ENCODE data around the gene THEMIS. TPM values are rescaled to one million over a fixed set of nuclear protein-coding genes. Genes with fewer than 3 reads are reported as not detected.
"Not testable (repeated sequence)": the region's sequence is repeated elsewhere in the genome, so short reads cannot be mapped to it uniquely, and the experiment has no call there.

THEMIS gene
- total RNA-seq, 2 experiments from 2014 or later: 9.5 to 11.5 TPM

DNA sequence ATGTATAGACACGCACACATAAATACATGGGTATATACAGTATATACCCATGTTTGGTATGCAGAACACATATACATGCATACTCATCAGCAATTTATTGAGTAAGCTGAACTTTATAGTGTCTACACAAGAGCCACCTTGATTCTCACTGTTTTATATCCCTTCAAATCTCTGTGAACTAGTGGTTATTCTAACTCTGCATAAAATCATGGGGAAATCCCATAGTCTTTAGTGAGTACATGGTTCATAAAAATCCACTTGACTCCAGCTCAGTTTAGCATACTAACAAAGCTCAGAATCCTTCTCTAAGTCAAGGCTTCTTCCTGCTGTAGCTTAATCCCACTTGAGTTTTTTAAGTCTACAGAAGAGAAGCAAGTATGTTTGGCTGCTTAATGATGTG lies 104.1 kb downstream of the THEMIS start:
- H3K36me3 Mint-ChIP-seq: peaks cover 14% of the 10 kb centered on the region

DNA sequence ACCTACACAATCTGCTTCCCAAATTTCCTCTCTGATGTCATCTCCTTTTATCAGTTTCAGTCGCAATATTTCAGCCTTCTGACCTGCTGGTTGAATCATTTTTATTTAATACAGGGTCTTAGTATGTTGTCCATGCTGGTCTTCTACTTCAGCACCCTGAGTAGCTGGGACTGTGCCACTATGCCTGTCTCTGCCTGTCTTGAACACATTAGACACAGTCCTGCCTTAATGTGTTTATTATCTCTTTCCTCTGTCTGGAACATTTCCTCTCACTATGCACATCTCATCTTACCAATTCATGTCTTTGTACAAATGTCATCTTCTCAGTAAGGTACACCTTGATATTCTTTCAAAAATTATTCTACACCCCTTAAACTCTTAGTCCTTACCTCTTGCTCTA lies 106.5 kb downstream of the THEMIS start:
- Mint-ChIP-seq H3K36me3 (peaks cover 2% of the 10 kb centered on the region), H3K4me1 (ENCODE audit: low read depth) (peaks cover 59% of the 10 kb centered on the region), H3K4me3 (no peak overlapping the region), H3K27ac (no peak overlapping the region), H3K27me3 (no peaks in the 10 kb centered on the region), H3K9me3 (no peaks in the 10 kb centered on the region)
- POLR2A ChIA-PET: no interaction called here
- intact Hi-C loops (cut with micrococcal nuclease): loop anchor here (1.0 kb wide), 1 partner anchor 19 kb away; no protein-coding TSS in a partner anchor
- DNase-seq: no peak
- CTCF ChIA-PET: interaction anchor here (0.7 kb wide), 1 partner anchor 15 kb away, joined by 3 read pairs; no protein-coding TSS in a partner anchor

More for the DNA sequence above, 104.1 kb downstream of the THEMIS start:
- Mint-ChIP-seq H3K27me3 (no peaks in the 10 kb centered on the region), H3K4me3 (no peak overlapping the region), H3K9me3 (peaks cover 2% of the 10 kb centered on the region), H3K4me1 (ENCODE audit: low read depth) (peaks cover 59% of the 10 kb centered on the region), H3K27ac (no peak overlapping the region)
- intact Hi-C loops (cut with micrococcal nuclease): no loop called here
- ChIA-PET CTCF (interaction anchor here (1.9 kb wide), 1 partner anchor 60 kb away, joined by 6 read pairs; no protein-coding TSS in a partner anchor), POLR2A (no interaction called here)
- no peak for DNase-seq

DNA sequence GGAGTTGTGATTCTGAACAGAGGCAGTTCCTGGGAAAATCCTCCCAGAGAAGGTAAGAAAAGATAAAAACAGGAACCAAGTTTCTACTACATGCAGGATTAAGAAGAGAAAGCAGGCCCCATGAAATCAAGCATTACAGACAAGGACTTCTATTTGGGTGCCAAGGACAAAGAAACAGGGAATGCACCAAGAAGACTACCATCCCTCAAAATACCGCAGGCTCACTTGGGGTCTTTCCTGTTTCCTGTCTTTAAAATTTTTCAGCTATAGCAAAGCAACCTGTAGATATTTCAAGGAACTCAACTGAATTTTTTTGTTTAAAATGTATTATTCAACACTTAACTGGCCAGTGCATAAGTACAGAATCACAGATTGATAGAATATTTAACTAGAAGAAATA lies 107.5 kb downstream of the THEMIS start:
- Mint-ChIP-seq H3K27ac (peak overlapping the region; percentile 39), H3K27me3 (no peaks in the 10 kb centered on the region), H3K36me3 (peaks cover 2% of the 10 kb centered on the region), H3K4me3 (no peak overlapping the region), H3K9me3 (no peaks in the 10 kb centered on the region), H3K4me1 (ENCODE audit: low read depth) (peaks cover 68% of the 10 kb centered on the region)
- POLR2A ChIA-PET: no interaction called here
- CTCF ChIA-PET: no interaction called here
- no peak for DNase-seq
- intact Hi-C loops (cut with micrococcal nuclease): no loop called here

DNA sequence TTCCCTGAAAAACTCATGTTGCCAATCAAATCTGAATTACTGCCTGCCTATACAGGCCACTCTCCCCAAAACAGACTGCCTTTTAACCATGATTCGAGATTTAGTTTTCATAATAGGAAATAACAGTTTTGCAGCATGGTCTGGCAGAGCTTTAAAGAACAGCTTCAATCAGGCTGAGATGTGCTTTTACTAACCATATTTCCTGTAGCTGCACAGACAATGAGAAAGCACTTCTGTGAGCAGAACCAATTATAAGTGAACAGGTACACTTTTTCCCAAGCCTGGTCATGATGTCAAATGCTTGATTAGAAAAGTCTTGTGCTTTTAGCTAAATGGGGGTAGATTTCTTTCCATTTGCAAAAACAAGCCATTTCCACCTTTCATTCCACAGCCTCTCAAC lies 108.2 kb downstream of the THEMIS start:
- Mint-ChIP-seq H3K36me3 (peaks cover 2% of the 10 kb centered on the region), H3K4me1 (ENCODE audit: low read depth) (peaks cover 69% of the 10 kb centered on the region)
- POLR2A ChIA-PET: no interaction called here

DNA sequence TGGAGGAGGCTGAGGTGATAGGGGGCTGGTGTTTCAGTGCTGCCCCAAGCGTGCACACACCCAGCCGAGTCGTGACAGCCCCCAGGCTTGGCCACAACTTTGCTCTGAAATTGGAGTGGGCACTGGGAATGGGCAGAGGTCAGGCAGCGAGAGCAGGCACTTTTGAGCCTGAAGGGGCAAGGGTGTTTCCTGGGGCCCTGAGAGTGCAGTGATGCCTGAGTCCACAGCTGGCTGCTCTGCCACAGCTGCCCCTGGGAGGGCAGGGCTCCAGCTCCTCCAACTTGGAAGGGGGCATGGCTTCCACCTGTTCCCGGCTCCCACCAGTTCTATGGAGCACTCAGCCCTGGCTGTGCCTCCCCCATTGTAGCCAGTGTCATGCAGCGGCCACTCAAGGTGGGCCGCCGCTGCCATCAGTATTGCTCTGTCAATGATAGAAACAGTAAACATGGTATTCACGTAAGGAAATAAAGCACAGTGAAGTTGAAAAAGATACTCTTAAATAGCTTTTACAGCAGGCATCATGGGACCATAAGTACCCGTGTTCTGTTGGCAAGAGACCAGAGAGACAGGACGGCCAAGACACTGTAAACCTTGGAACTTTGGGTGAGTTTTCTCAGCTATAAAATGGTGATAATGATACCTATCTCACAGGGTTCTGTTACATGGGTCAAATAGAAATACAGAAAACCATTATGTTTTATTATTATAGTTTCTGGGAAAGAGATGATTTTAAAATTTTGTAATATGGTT lies 108.9 kb downstream of the THEMIS start:
- H3K4me1 Mint-ChIP-seq (ENCODE audit: low read depth): peaks cover 67% of the 10 kb centered on the region
- intact Hi-C loops (cut with micrococcal nuclease): no loop called here
- no peaks in the 10 kb centered on the region for H3K9me3 Mint-ChIP-seq
- H3K27ac Mint-ChIP-seq: no peak overlapping the region
- ChIA-PET CTCF (no interaction called here), POLR2A (no interaction called here)
- no peak overlapping the region for H3K4me3 Mint-ChIP-seq
- no peaks in the 10 kb centered on the region for H3K27me3 Mint-ChIP-seq
- DNase-seq: no peak
- peaks cover 2% of the 10 kb centered on the region for H3K36me3 Mint-ChIP-seq

More for the DNA sequence above, 108.2 kb downstream of the THEMIS start:
- intact Hi-C loops (cut with micrococcal nuclease): no loop called here
- Mint-ChIP-seq H3K9me3 (no peaks in the 10 kb centered on the region), H3K27me3 (no peaks in the 10 kb centered on the region), H3K4me3 (no peak overlapping the region), H3K27ac (peak overlapping the region; percentile 39)
- DNase-seq: no peak
- CTCF ChIA-PET: no interaction called here

DNA sequence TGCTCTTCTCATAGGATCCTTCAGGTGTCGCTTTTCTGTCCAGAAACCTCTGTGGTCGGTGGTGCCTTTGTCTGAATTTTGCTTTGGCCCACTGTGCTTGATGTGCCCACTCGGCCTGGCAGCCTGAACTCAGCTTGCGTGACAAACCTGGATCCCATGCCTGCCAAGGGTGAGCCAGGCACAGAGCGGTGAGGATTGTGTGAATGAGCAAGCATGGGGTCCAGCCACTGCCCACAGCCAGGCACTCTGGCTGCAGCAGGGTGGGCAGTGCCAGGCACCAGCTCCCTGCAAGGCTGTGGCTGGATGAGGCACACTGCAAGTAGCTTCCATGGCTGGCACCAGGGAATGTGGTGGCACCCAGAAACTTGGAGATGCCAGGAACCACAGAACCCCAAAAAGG lies 110.3 kb downstream of the THEMIS start:
- H3K9me3 Mint-ChIP-seq: no peaks in the 10 kb centered on the region
- intact Hi-C loops (cut with micrococcal nuclease): no loop called here
- peaks cover 61% of the 10 kb centered on the region for H3K4me1 Mint-ChIP-seq (ENCODE audit: low read depth)
- no peak for DNase-seq
- POLR2A ChIA-PET: no interaction called here
- no peak overlapping the region for H3K27ac Mint-ChIP-seq
- CTCF ChIA-PET: interaction anchor here (1.9 kb wide), 1 partner anchor 53 kb away, joined by 4 read pairs; no protein-coding TSS in a partner anchor
- H3K27me3 Mint-ChIP-seq: no peaks in the 10 kb centered on the region
- peaks cover 2% of the 10 kb centered on the region for H3K36me3 Mint-ChIP-seq
- no peak overlapping the region for H3K4me3 Mint-ChIP-seq

DNA sequence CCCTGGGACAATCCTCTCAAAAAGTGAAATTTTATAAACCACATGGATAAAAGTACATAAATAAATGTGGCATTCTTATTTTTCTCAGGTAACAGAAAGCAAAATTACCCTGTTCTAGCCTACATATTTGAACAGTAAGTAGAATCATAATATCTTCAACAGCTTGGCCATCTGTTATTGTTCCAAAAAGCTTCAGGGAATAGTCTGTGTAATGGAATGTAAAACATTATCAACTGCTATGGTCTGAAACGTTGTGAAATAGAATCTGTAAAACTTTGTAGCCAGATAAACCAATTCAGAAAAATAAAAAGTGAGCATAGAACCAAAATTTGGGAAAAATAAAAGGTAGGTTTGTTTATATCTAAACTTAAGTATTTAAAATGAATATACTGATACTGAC lies 114.7 kb downstream of the THEMIS start:
- no peaks in the 10 kb centered on the region for H3K27me3 Mint-ChIP-seq
- ChIA-PET CTCF (interaction anchor here (1.0 to 1.3 kb wide), 2 partner anchors 26 to 49 kb away, joined by 3 to 4 read pairs; no protein-coding TSS in a partner anchor), POLR2A (no interaction called here)
- peaks cover 2% of the 10 kb centered on the region for H3K9me3 Mint-ChIP-seq
- intact Hi-C loops (cut with micrococcal nuclease): loop anchor here (2.0 kb wide), 1 partner anchor 37 kb away; no protein-coding TSS in a partner anchor
- H3K27ac Mint-ChIP-seq: no peak overlapping the region
- H3K36me3 Mint-ChIP-seq: peaks cover 16% of the 10 kb centered on the region
- peaks cover 61% of the 10 kb centered on the region for H3K4me1 Mint-ChIP-seq (ENCODE audit: low read depth)
- no peak overlapping the region for H3K4me3 Mint-ChIP-seq
- no peak for DNase-seq

DNA sequence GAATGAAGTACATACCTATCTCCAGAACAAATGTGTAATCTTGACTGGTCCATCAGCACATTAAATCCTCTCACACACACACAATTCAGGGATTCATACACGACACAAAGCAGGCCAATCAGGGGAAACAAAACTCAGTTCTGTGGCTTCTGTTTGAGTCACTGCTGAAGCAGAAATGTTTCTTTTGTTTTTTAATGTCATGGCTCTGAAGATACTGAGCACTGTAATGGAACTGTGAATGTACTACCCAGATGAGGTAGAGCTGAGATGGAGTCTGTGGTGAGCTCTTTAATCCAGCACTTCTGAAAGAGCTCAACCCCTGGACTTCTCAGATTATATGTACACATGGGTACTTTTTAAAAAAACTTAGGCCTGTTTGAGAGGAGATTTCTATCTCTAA lies 116.4 kb downstream of the THEMIS start:
- Mint-ChIP-seq H3K27ac (peak overlapping the region; percentile 70), H3K4me3 (no peak overlapping the region), H3K4me1 (ENCODE audit: low read depth) (peaks cover 62% of the 10 kb centered on the region), H3K36me3 (peaks cover 16% of the 10 kb centered on the region), H3K27me3 (no peaks in the 10 kb centered on the region), H3K9me3 (peaks cover 2% of the 10 kb centered on the region)
- ChIA-PET CTCF (no interaction called here), POLR2A (no interaction called here)
- intact Hi-C loops (cut with micrococcal nuclease): loop anchor here (1.0 kb wide), 2 partner anchors 8 to 188 kb away; no protein-coding TSS in a partner anchor
- peak; percentile 38 for DNase-seq

DNA sequence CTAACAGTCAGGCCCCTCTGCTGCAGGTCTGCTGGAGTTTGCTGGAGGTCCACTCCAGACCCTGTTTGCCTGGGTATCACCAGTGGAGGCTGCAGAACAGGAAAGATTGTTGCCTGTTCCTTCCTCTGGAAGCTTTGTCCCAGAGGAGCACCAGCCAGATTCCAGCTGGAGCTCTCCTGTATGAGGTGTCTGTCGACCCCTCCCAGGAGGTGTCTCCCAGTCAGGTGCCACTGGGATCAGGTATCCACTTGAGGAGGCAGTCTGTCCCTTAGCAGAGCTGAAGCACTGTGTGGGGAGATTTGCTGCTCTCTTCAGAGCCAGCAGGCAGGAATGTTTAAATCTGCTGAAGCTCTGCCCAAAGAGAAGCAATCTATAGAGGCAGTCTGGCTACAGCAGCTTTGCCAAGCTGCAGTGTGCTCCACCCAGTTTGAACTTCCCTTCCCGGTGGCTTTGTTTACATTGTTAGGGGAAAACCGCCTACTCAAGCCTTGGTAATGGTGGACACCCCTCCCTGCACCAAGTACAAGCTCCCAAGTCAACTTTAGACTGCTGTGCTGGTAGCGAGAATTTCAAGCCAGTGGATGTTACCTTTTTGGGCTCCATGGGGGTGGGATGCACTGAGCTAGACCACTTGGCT lies 119.1 kb downstream of the THEMIS start:
- Mint-ChIP-seq H3K36me3 (peaks cover 16% of the 10 kb centered on the region), H3K4me1 (ENCODE audit: low read depth) (peaks cover 58% of the 10 kb centered on the region)
- H3K27me3 Mint-ChIP-seq; CTCF ChIA-PET; POLR2A ChIA-PET; H3K4me3 Mint-ChIP-seq; H3K27ac Mint-ChIP-seq; DNase-seq; intact Hi-C loops (cut with micrococcal nuclease); H3K9me3 Mint-ChIP-seq: not testable (repeated sequence)

DNA sequence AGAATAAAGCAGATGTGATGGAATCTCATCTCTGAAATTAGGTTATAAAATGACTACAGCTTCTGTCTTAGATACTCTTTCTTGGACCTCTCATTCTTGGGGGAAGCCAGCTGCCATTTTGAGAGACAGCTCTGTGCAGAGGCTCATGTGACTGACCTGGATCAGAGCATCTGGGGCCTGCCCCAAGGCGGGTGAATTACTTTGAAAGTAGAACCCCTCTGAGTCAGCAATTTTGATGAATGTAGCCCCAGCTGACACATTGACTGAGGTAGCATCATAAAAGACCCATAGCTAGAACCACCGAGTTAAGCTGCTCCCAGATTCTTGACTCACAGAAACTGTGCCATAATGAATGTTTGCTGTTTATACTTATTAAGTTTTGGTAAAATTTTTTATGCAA lies 124.5 kb downstream of the THEMIS start:
- intact Hi-C loops (cut with micrococcal nuclease): loop anchor here (1.0 to 2.0 kb wide), 2 partner anchors 8 to 24 kb away; no protein-coding TSS in a partner anchor
- POLR2A ChIA-PET: no interaction called here

DNA sequence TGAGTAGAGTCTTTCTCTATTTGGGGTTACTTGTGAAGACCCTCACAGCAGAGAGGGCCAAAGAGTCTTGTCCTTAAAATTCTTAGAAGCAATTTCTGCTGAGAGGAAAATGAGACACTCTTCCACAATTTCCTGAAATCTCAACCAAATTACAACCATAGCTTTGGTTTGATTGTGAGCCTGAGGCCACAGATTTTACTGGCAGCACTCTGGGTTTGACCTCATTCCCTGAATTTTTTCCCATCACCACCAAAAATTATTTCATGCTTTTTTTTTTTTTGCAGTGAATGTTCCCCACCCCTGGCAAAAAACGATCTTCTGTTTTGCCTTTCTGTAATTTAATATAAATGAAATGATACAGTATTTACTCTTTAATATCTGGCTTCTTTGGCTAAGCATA lies 125.5 kb downstream of the THEMIS start:
- Mint-ChIP-seq H3K27ac (no peak overlapping the region), H3K27me3 (no peaks in the 10 kb centered on the region), H3K9me3 (peaks cover 18% of the 10 kb centered on the region), H3K36me3 (peaks cover 16% of the 10 kb centered on the region), H3K4me1 (ENCODE audit: low read depth) (peaks cover 44% of the 10 kb centered on the region), H3K4me3 (no peak overlapping the region)
- ChIA-PET CTCF (no interaction called here), POLR2A (interaction anchor here (0.7 kb wide), 1 partner anchor 19 kb away, joined by 6 read pairs; no protein-coding TSS in a partner anchor)
- no peak for DNase-seq
- intact Hi-C loops (cut with micrococcal nuclease): no loop called here

More for the DNA sequence above, 124.5 kb downstream of the THEMIS start:
- Mint-ChIP-seq H3K4me3 (no peak overlapping the region), H3K9me3 (peaks cover 9% of the 10 kb centered on the region), H3K27me3 (no peaks in the 10 kb centered on the region), H3K36me3 (peaks cover 9% of the 10 kb centered on the region), H3K27ac (peak overlapping the region; percentile 65), H3K4me1 (ENCODE audit: low read depth) (peaks cover 44% of the 10 kb centered on the region)
- DNase-seq: peak; percentile 61
- CTCF ChIA-PET: interaction anchor here (0.6 to 1.0 kb wide), 2 partner anchors 11 to 79 kb away, joined by 3 read pairs; no protein-coding TSS in a partner anchor

DNA sequence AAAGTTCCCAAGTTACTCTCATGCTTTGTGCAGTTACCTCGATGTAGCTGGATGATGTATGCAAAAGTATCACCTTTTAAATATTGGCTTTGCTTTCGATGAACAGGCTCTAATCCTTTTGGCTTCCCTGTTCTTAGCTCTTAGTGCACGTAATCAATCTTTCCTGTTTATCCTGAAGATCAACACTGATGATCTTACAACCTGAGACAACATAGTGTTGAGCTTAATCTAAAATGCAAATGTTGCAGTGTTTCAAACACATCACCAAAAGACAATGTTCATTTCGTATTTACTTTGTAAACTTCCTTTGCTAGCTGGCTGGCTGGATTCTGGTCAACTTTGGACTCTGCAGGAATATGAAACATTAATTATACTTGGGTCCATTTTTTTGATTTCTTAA lies 132.1 kb downstream of the THEMIS start:
- H3K4me3 Mint-ChIP-seq: no peak overlapping the region
- DNase-seq: no peak
- POLR2A ChIA-PET: no interaction called here
- H3K27me3 Mint-ChIP-seq: no peaks in the 10 kb centered on the region
- intact Hi-C loops (cut with micrococcal nuclease): no loop called here
- peaks cover 12% of the 10 kb centered on the region for H3K36me3 Mint-ChIP-seq
- peaks cover 17% of the 10 kb centered on the region for H3K9me3 Mint-ChIP-seq
- CTCF ChIA-PET: interaction anchor here (1.0 kb wide), 2 partner anchors 84 to 88 kb away, joined by 3 to 5 read pairs; no protein-coding TSS in a partner anchor
- H3K4me1 Mint-ChIP-seq (ENCODE audit: low read depth): peaks cover 48% of the 10 kb centered on the region
- no peak overlapping the region for H3K27ac Mint-ChIP-seq

All from activated CD4-positive, alpha-beta memory T cell treated with anti-CD3 and anti-CD28 coated beads for 36 hours (primary cell).